GM19452 (cell line): ENCODE results near the gene USH1C.

Experiments
- ATAC-seq: cut with Tn5 transposase; IDR thresholded peaks from one replicate; pipeline ENCODE4 v1.9.1; 2021; ENCODE audit not compliant: unreplicated experiment

USH1C gene

GRCh38 chr11:17571431-17572358 is 27.5 kb upstream of the USH1C start:
- no peak for ATAC-seq

GRCh38 chr11:17570034-17570433 is 25.8 kb upstream of the USH1C start:
- ATAC-seq: no peak

- ATAC-seq: no peak
These were observed 24.7 kb upstream of the USH1C start for GRCh38 chr11:17568944-17569343.

- ATAC-seq: no peak
These were observed 20.4 kb upstream of the USH1C start for GRCh38 chr11:17564687-17565042.

- no peak for ATAC-seq
These were observed 19.9 kb upstream of the USH1C start for GRCh38 chr11:17563961-17564686.

GRCh38 chr11:17563231-17563646 is 19.0 kb upstream of the USH1C start:
- ATAC-seq: no peak

- ATAC-seq: no peak
These were observed 17.3 kb upstream of the USH1C start for GRCh38 chr11:17561526-17561925.

GRCh38 chr11:17561111-17561415 is 16.8 kb upstream of the USH1C start:
- no peak for ATAC-seq

GRCh38 chr11:17560281-17561110 is 16.3 kb upstream of the USH1C start:
- ATAC-seq: no peak

- no peak for ATAC-seq
These were observed 15.3 kb upstream of the USH1C start for GRCh38 chr11:17559341-17560087.

- no peak for ATAC-seq
These were observed 14.7 kb upstream of the USH1C start for GRCh38 chr11:17558916-17559315.

GRCh38 chr11:17558025-17558780 is 14.0 kb upstream of the USH1C start:
- ATAC-seq: no peak

- no peak for ATAC-seq
These were observed 12.8 kb upstream of the USH1C start for GRCh38 chr11:17556999-17557398.

- no peak for ATAC-seq
These were observed 10.3 kb upstream of the USH1C start for GRCh38 chr11:17554487-17554886.

GRCh38 chr11:17553249-17553546 is 9.0 kb upstream of the USH1C start:
- no peak for ATAC-seq

GRCh38 chr11:17552392-17553248 is 8.4 kb upstream of the USH1C start:
- no peak for ATAC-seq

- ATAC-seq: no peak
These were observed 7.8 kb upstream of the USH1C start for GRCh38 chr11:17552041-17552355.

GRCh38 chr11:17551347-17552040 is 7.3 kb upstream of the USH1C start:
- ATAC-seq: no peak
